GM21515 (cell line): ENCODE measurements around the gene ATP6V0D1.

Experiments
- ATAC-seq: cut with Tn5 transposase; IDR thresholded peaks from one replicate; pipeline ENCODE4 v1.9.1; 2021; ENCODE audit not compliant: unreplicated experiment

Gene ATP6V0D1

GRCh38 chr16:67409631-67410030, 71.3 kb downstream of the ATP6V0D1 start:
- no peak for ATAC-seq

GRCh38 chr16:67407788-67408452, 73.0 kb downstream of the ATP6V0D1 start:
- no peak for ATAC-seq

GRCh38 chr16:67407176-67407787, 73.7 kb downstream of the ATP6V0D1 start:
- no peak for ATAC-seq

GRCh38 chr16:67406111-67406971, 74.6 kb downstream of the ATP6V0D1 start:
- ATAC-seq, result no peak

- no peak for ATAC-seq
Observed at GRCh38 chr16:67405336-67405735, 75.6 kb downstream of the ATP6V0D1 start.

- no peak for ATAC-seq
Observed at GRCh38 chr16:67404740-67405226, 76.2 kb downstream of the ATP6V0D1 start.

- ATAC-seq, result no peak
Observed at GRCh38 chr16:67403976-67404555, 76.9 kb downstream of the ATP6V0D1 start.

- no peak for ATAC-seq
Observed at GRCh38 chr16:67400901-67401300, 80.1 kb downstream of the ATP6V0D1 start.

GRCh38 chr16:67399749-67400704, 80.9 kb downstream of the ATP6V0D1 start:
- no peak for ATAC-seq

GRCh38 chr16:67399218-67399733, 81.7 kb downstream of the ATP6V0D1 start:
- no peak for ATAC-seq

GRCh38 chr16:67398546-67399217, 82.3 kb downstream of the ATP6V0D1 start:
- ATAC-seq, result no peak

- ATAC-seq, result no peak
Observed at GRCh38 chr16:67397812-67398545, 83.0 kb downstream of the ATP6V0D1 start.

GRCh38 chr16:67397036-67397801, 83.7 kb downstream of the ATP6V0D1 start:
- no peak for ATAC-seq

GRCh38 chr16:67396159-67397035, 84.6 kb downstream of the ATP6V0D1 start:
- no peak for ATAC-seq

GRCh38 chr16:67395458-67396158, 85.3 kb downstream of the ATP6V0D1 start:
- ATAC-seq, result no peak

GRCh38 chr16:67395105-67395457, 85.9 kb downstream of the ATP6V0D1 start:
- ATAC-seq, result no peak
